ENCODE measurements around the gene RALGDS. TPM values are rescaled to one million over a fixed set of nuclear protein-coding genes. Genes with fewer than 3 reads are reported as not detected.

The RALGDS gene
- total RNA-seq, 1 experiment from 2014 or later: 24.8 TPM

DNA sequence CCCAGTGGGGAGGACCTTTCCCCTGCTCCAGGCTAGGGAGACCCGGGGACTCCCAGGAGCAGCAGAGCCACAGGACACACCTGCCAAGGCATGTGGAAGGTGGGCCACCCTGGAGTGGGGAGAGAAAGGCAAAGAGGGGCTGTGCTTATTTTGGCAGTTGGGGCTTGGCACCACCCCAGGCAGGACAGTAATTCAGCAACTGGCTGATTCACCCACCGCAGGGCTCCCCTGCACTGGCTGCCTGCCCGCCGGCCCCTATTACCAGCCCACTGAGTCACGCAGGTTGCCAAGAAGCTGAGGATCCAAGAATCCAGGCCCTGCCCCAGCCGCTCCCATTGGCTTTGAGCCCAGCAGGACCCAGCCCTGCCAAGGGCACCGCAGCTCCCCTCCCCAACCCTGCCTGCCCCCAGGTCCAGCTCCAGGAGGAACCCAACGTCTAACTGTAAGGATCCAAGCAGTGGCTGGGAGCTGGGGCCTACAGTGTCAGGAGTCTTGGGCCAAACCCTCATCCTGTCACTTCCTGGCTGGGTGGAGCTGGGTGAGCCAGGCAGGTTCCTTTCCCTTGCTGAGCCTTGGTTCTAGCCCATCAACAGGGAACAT lies 14.2 kb upstream of the RALGDS start:
- BruUV-seq (replicated peaks): no TSS peak
- peaks cover 39% of the 10 kb centered on the region for H3F3A ChIP-seq (ENCODE audit: insufficient read depth, low read depth)
- peaks cover 26% of the 10 kb centered on the region for H3K79me2 ChIP-seq (ENCODE audit: low read depth)
- H2AFZ ChIP-seq: no peak overlapping the region
- intact Hi-C loops (cut with micrococcal nuclease; ENCODE audit: unreplicated experiment): loop anchor here (1.0 kb wide), 3 partner anchors 8 to 21 kb away; no protein-coding TSS in a partner anchor
- ChIA-PET POLR2A (ENCODE audit: unreplicated experiment) (interaction anchor here (0.5 to 1.0 kb wide), 9 partner anchors 8 to 344 kb away, joined by 3 to 9 read pairs (median 4); partner anchors contain the start of gene SLC2A6), CTCF (interaction anchor here (1.0 to 3.2 kb wide), 3 partner anchors 9 to 14 kb away, joined by 3 to 25 read pairs (median 8); no protein-coding TSS in a partner anchor)
- peak overlapping the region; percentile 70 for H3K27ac ChIP-seq
- no peaks in the 10 kb centered on the region for H3K9me2 ChIP-seq (ENCODE audit: insufficient read depth)
- H4K20me1 ChIP-seq (ENCODE audit: insufficient read depth): peaks cover 7% of the 10 kb centered on the region; the same call in 1 of the 2 replicates
- peak overlapping the region; percentile 19; the same call in 1 of the 2 replicates for H3K4me3 ChIP-seq
- no peaks in the 10 kb centered on the region for H3K27me3 ChIP-seq (ENCODE audit: insufficient read depth, low read depth)
- peaks cover 39% of the 10 kb centered on the region for H3K4me1 ChIP-seq (replicated peaks; ENCODE audit: insufficient read depth)
- no peaks in the 10 kb centered on the region for H3K36me3 ChIP-seq (ENCODE audit: low read depth)
- TF ChIP-seq EZH2 (IDR thresholded peaks at IDR 0.05; ENCODE audit: low read depth): no peak
- TF ChIP-seq, protein P1, sequence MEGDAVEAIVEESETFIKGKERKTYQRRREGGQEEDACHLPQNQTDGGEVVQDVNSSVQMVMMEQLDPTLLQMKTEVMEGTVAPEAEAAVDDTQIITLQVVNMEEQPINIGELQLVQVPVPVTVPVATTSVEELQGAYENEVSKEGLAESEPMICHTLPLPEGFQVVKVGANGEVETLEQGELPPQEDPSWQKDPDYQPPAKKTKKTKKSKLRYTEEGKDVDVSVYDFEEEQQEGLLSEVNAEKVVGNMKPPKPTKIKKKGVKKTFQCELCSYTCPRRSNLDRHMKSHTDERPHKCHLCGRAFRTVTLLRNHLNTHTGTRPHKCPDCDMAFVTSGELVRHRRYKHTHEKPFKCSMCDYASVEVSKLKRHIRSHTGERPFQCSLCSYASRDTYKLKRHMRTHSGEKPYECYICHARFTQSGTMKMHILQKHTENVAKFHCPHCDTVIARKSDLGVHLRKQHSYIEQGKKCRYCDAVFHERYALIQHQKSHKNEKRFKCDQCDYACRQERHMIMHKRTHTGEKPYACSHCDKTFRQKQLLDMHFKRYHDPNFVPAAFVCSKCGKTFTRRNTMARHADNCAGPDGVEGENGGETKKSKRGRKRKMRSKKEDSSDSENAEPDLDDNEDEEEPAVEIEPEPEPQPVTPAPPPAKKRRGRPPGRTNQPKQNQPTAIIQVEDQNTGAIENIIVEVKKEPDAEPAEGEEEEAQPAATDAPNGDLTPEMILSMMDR (conservative IDR thresholded peaks at IDR 0.05): no peak
- peak overlapping the region; percentile 76 for H3K4me2 ChIP-seq
- peak; percentile 94 to 100 for DNase-seq
- no peaks in the 10 kb centered on the region for H3K9me3 ChIP-seq (ENCODE audit: insufficient read depth, low read depth)

DNA sequence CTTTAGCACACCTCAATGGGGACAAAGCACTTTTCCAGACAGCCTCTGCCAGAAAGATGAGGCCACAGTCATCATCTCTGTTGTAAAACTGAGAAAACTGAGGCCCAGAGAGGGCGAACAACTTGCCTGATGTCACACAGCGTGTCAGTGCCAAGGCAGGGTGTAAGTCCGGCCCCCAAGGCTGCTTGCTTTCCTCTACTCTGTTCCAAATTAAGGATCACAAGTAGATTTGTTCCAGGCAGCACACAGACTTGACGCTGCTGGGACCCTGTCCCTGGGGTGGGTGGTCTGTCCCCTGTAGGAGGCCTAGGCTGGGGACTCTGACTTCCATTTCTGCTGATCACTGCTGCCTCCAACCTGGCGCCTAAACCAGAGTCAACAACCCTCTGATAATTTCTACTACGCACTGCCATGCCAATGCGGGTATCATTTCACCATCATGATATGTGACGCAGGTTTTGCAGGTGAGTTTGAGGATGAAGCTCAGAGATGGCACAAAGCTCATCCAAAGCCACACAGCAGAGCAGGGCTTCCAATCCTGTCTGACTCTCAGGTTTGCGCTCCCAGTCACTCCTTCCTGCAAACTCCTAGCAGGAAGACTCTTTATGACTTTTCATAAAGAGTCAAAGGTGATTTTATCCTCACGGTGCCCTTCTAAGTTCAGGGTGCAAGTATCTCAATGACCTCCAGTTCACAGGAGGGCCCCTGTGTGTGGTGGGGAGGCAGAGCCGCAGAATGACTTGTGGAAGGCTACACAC lies 13.5 kb upstream of the RALGDS start:
- peak overlapping the region; percentile 76 for H3K4me2 ChIP-seq
- intact Hi-C loops (cut with micrococcal nuclease; ENCODE audit: unreplicated experiment): loop anchor here (1.0 kb wide), 3 partner anchors 7 to 20 kb away; no protein-coding TSS in a partner anchor
- BruUV-seq (replicated peaks): TSS peak; percentile 45
- peaks cover 39% of the 10 kb centered on the region for H3F3A ChIP-seq (ENCODE audit: insufficient read depth, low read depth)
- TF ChIP-seq, protein P1 (conservative IDR thresholded peaks at IDR 0.05): no peak
- no peak for TF ChIP-seq EZH2 (IDR thresholded peaks at IDR 0.05; ENCODE audit: low read depth)
- ChIA-PET CTCF (interaction anchor here (1.0 to 3.2 kb wide), 5 partner anchors 10 to 104 kb away, joined by 3 to 25 read pairs (median 8); partner anchors contain the start of gene GTF3C5), POLR2A (ENCODE audit: unreplicated experiment) (interaction anchor here (0.6 to 1.2 kb wide), 11 partner anchors 9 to 590 kb away, joined by 3 to 16 read pairs (median 4); partner anchors contain the start of genes CACFD1, GTF3C5 and SLC2A6)
- peak overlapping the region; percentile 19; the same call in 1 of the 2 replicates for H3K4me3 ChIP-seq
- DNase-seq: no peak
- no peak overlapping the region for H2AFZ ChIP-seq
- peaks cover 7% of the 10 kb centered on the region; the same call in 1 of the 2 replicates for H4K20me1 ChIP-seq (ENCODE audit: insufficient read depth)
- no peaks in the 10 kb centered on the region for H3K9me2 ChIP-seq (ENCODE audit: insufficient read depth)
- H3K36me3 ChIP-seq (ENCODE audit: low read depth): no peaks in the 10 kb centered on the region
- peaks cover 29% of the 10 kb centered on the region for H3K79me2 ChIP-seq (ENCODE audit: low read depth)
- H3K4me1 ChIP-seq (replicated peaks; ENCODE audit: insufficient read depth): peaks cover 40% of the 10 kb centered on the region
- H3K27ac ChIP-seq: peak overlapping the region; percentile 70
- no peaks in the 10 kb centered on the region for H3K27me3 ChIP-seq (ENCODE audit: insufficient read depth, low read depth)
- H3K9me3 ChIP-seq (ENCODE audit: insufficient read depth, low read depth): no peaks in the 10 kb centered on the region

Measured in PC-9 (cell line).